ENCODE results near the gene MORN1. TPM values are rescaled to one million over a fixed set of nuclear protein-coding genes. Genes with fewer than 3 reads are reported as not detected.
"Not testable (repeated sequence)": the region's sequence is repeated elsewhere in the genome, so short reads cannot be mapped to it uniquely, and the experiment has no call there.

Gene MORN1
- total RNA-seq, 1 experiment from 2014 or later, result 47.8 TPM

GRCh38 chr1:2297246-2298011 is 93.9 kb downstream of the MORN1 start:
- 0 out of 2 replicates have a peak, but pooled peaks cover 3% of the 10 kb centered on the region for H3F3A ChIP-seq (ENCODE audit: insufficient read depth, low read depth)
- no TSS peak for BruUV-seq (replicated peaks)
- H3K79me2 ChIP-seq (ENCODE audit: low read depth), result peaks cover 79% of the 10 kb centered on the region
- intact Hi-C loops (cut with micrococcal nuclease; ENCODE audit: unreplicated experiment), result no loop called here
- no peaks in the 10 kb centered on the region for H3K36me3 ChIP-seq (ENCODE audit: low read depth)
- no peaks in the 10 kb centered on the region for H3K4me1 ChIP-seq (replicated peaks; ENCODE audit: insufficient read depth)
- H3K4me2 ChIP-seq, result no peak overlapping the region
- no peaks in the 10 kb centered on the region for H3K27me3 ChIP-seq (ENCODE audit: insufficient read depth, low read depth)
- TF ChIP-seq EZH2 (IDR thresholded peaks at IDR 0.05; ENCODE audit: low read depth), result no peak
- H4K20me1 ChIP-seq (ENCODE audit: insufficient read depth), result peaks cover 77% of the 10 kb centered on the region
- H3K27ac ChIP-seq, result no peak overlapping the region
- no peak for DNase-seq
- H2AFZ ChIP-seq, result no peak overlapping the region
- no peak overlapping the region for H3K4me3 ChIP-seq
- H3K9me2 ChIP-seq (ENCODE audit: insufficient read depth), result no peaks in the 10 kb centered on the region
- no peaks in the 10 kb centered on the region for H3K9me3 ChIP-seq (ENCODE audit: insufficient read depth, low read depth)
- POLR2A ChIA-PET (ENCODE audit: unreplicated experiment), result interaction anchor here (0.7 kb wide), 1 partner anchor 63 kb away, joined by 3 read pairs; no protein-coding TSS in a partner anchor
- CTCF ChIA-PET, result interaction anchor here (0.6 kb wide), 1 partner anchor 12 kb away, joined by 11 read pairs; no protein-coding TSS in a partner anchor

GRCh38 chr1:2296614-2297013 is 94.7 kb downstream of the MORN1 start:
- no peak for DNase-seq
- H3F3A ChIP-seq (ENCODE audit: insufficient read depth, low read depth), result peaks cover 9% of the 10 kb centered on the region; the same call in 1 of the 2 replicates
- no peaks in the 10 kb centered on the region for H3K9me3 ChIP-seq (ENCODE audit: insufficient read depth, low read depth)
- no peak for TF ChIP-seq EZH2 (IDR thresholded peaks at IDR 0.05; ENCODE audit: low read depth)
- TF ChIP-seq, protein P1, sequence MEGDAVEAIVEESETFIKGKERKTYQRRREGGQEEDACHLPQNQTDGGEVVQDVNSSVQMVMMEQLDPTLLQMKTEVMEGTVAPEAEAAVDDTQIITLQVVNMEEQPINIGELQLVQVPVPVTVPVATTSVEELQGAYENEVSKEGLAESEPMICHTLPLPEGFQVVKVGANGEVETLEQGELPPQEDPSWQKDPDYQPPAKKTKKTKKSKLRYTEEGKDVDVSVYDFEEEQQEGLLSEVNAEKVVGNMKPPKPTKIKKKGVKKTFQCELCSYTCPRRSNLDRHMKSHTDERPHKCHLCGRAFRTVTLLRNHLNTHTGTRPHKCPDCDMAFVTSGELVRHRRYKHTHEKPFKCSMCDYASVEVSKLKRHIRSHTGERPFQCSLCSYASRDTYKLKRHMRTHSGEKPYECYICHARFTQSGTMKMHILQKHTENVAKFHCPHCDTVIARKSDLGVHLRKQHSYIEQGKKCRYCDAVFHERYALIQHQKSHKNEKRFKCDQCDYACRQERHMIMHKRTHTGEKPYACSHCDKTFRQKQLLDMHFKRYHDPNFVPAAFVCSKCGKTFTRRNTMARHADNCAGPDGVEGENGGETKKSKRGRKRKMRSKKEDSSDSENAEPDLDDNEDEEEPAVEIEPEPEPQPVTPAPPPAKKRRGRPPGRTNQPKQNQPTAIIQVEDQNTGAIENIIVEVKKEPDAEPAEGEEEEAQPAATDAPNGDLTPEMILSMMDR (conservative IDR thresholded peaks at IDR 0.05), result no peak
- peaks cover 78% of the 10 kb centered on the region for H4K20me1 ChIP-seq (ENCODE audit: insufficient read depth)
- H3K79me2 ChIP-seq (ENCODE audit: low read depth), result peaks cover 86% of the 10 kb centered on the region
- BruUV-seq (replicated peaks), result no TSS peak
- H3K9me2 ChIP-seq (ENCODE audit: insufficient read depth), result no peaks in the 10 kb centered on the region
- H3K36me3 ChIP-seq (ENCODE audit: low read depth), result no peaks in the 10 kb centered on the region
- H3K4me1 ChIP-seq (replicated peaks; ENCODE audit: insufficient read depth), result peaks cover 8% of the 10 kb centered on the region
- no peak overlapping the region for H3K4me3 ChIP-seq
- ChIA-PET CTCF (no interaction called here), POLR2A (ENCODE audit: unreplicated experiment) (no interaction called here)
- no peak overlapping the region for H2AFZ ChIP-seq
- no peak overlapping the region for H3K4me2 ChIP-seq
- no peaks in the 10 kb centered on the region for H3K27me3 ChIP-seq (ENCODE audit: insufficient read depth, low read depth)
- no peak overlapping the region for H3K27ac ChIP-seq
- intact Hi-C loops (cut with micrococcal nuclease; ENCODE audit: unreplicated experiment), result no loop called here

DNA sequence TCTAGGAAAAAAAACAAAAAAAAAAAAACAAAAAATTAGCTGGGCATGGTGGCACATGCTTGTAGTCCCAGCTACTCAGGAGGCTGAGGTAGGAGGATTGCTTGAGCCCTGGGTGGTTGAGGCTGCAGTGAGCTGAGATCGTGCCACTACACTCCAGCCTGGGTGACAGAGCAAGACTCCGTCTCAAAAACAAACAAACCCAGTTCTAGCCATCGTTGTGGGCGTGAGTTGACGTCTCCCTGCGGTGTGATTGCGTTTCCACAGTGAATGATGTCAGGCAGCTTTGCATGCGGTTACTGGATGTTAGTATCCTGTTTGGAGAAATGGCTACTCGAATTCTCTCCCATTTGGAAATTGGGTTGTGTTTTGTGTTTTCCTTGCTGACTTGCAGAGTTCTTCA is 95.1 kb downstream of the MORN1 start:
- H3K9me2 ChIP-seq (ENCODE audit: insufficient read depth); BruUV-seq (replicated peaks); H3K4me2 ChIP-seq; H2AFZ ChIP-seq; H3K9me3 ChIP-seq (ENCODE audit: insufficient read depth, low read depth); DNase-seq; intact Hi-C loops (cut with micrococcal nuclease; ENCODE audit: unreplicated experiment); H3K27me3 ChIP-seq (ENCODE audit: insufficient read depth, low read depth); CTCF ChIA-PET; H3K36me3 ChIP-seq (ENCODE audit: low read depth); H3K4me3 ChIP-seq; H3K27ac ChIP-seq; POLR2A ChIA-PET (ENCODE audit: unreplicated experiment): not testable (repeated sequence)
- peaks cover 12% of the 10 kb centered on the region for H3K4me1 ChIP-seq (replicated peaks; ENCODE audit: insufficient read depth)
- peaks cover 10% of the 10 kb centered on the region; the same call in 1 of the 2 replicates for H3F3A ChIP-seq (ENCODE audit: insufficient read depth, low read depth)
- H3K79me2 ChIP-seq (ENCODE audit: low read depth), result peaks cover 86% of the 10 kb centered on the region
- H4K20me1 ChIP-seq (ENCODE audit: insufficient read depth), result peaks cover 76% of the 10 kb centered on the region

GRCh38 chr1:2295526-2295925 is 95.8 kb downstream of the MORN1 start:
- ChIA-PET POLR2A (ENCODE audit: unreplicated experiment) (no interaction called here), CTCF (no interaction called here)
- Histone ChIP-seq H4K20me1 (ENCODE audit: insufficient read depth) (peaks cover 69% of the 10 kb centered on the region), H3K4me3 (no peak overlapping the region), H3K4me2 (no peak overlapping the region), H3K9me3 (ENCODE audit: insufficient read depth, low read depth) (no peaks in the 10 kb centered on the region), H3K27ac (no peak overlapping the region), H3K36me3 (ENCODE audit: low read depth) (no peaks in the 10 kb centered on the region), H3F3A (ENCODE audit: insufficient read depth, low read depth) (peaks cover 15% of the 10 kb centered on the region), H3K79me2 (ENCODE audit: low read depth) (peaks cover 89% of the 10 kb centered on the region), H3K4me1 (replicated peaks; ENCODE audit: insufficient read depth) (peaks cover 16% of the 10 kb centered on the region), H2AFZ (no peak overlapping the region), H3K9me2 (ENCODE audit: insufficient read depth) (no peaks in the 10 kb centered on the region), H3K27me3 (ENCODE audit: insufficient read depth, low read depth) (no peaks in the 10 kb centered on the region)
- intact Hi-C loops (cut with micrococcal nuclease; ENCODE audit: unreplicated experiment), result no loop called here
- no peak for DNase-seq
- TF ChIP-seq, protein P1 (conservative IDR thresholded peaks at IDR 0.05), result no peak
- TF ChIP-seq EZH2 (IDR thresholded peaks at IDR 0.05; ENCODE audit: low read depth), result no peak
- no TSS peak for BruUV-seq (replicated peaks)
